Erythroblast (primary cell): ENCODE data around the gene CTNNA3.
A peak's percentile ranks its signal among the peaks of the same experiment; 100 is the strongest.

Source experiments
- DNase-seq, 2 experiments: peaks; one replicate each; lab custom pipeline; 2025; lab: John Stamatoyannopoulos, UW
- GATA1 ChIP-seq: IDR thresholded peaks from 2 replicates; pipeline ENCODE4 v1.6.1; 2011; ENCODE audit warnings: low read depth, mild to moderate bottlenecking, control low read depth, low read length, moderate library complexity
- POLR2A ChIP-seq: IDR thresholded peaks from 2 replicates; pipeline ENCODE4 v1.6.1; 2011; ENCODE audit warnings: mild to moderate bottlenecking, low read length

Gene CTNNA3

GRCh38 chr10:67327626-67328535, 368.1 kb downstream of the CTNNA3 start:
- no peak for DNase-seq

DNA sequence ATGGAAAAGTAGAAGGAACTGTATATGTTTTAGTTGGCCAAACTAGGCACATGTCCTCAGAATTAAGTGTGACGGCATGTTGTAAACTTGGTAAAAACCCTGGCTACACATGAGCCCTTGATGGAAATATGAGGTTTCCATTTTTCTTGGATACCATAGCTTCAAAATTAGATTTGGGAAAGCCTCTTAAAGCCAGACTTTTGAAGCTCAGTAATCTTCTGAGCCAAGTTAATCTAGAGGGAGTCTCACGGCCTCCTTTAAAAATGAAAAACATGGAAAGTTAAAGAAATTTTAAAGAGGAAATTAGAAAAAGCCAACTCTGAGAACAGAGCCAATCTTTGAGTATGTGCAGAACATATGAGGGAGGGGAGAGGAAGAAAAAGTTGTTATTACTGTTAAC, 376.0 kb downstream of the CTNNA3 start:
- no peak for TF ChIP-seq GATA1
- no peak for TF ChIP-seq POLR2A
- DNase-seq: no peak

More at GRCh38 chr10:67327626-67328535, 368.1 kb downstream of the CTNNA3 start:
- TF ChIP-seq GATA1 (no peak), POLR2A (no peak)

- DNase-seq: no peak
- TF ChIP-seq POLR2A (no peak), GATA1 (no peak)
These were observed 387.1 kb downstream of the CTNNA3 start for GRCh38 chr10:67308912-67309311.

DNA sequence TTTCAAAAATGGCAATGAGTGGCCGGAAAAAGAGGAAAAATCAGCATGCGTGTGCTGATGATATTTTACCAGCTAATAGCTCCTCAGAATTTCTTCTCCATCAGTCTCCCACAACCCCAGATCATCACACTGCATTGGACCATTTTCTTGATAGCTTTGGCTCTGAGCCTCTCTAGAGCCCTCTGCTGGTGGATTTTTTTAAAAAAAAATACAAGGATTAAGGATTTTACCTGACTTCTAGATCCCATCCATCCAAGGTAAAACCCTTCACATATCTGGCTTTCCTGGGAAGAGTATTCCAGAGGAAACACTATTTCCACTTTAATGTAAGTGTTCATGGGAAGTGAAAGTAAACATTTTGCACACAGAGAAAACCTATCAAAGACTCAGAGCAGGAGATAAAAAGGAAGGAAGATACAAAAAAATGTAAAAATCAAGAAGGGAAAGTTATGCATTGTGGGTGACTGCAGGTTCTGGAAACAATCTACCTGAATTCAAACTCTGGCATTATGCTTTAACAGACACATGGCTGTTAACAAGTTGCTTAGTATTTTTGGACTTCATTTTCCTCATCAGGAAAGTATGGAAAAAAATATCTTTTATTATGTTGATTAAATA, 389.3 kb downstream of the CTNNA3 start:
- TF ChIP-seq GATA1 (no peak), POLR2A (no peak)

GRCh38 chr10:67302701-67303100, 393.3 kb downstream of the CTNNA3 start:
- TF ChIP-seq GATA1: no peak
- no peak for TF ChIP-seq POLR2A
- no peak for DNase-seq

More for the DNA sequence above, 389.3 kb downstream of the CTNNA3 start:
- peak in 1 of 2 experiments; percentile 15 for DNase-seq

DNA sequence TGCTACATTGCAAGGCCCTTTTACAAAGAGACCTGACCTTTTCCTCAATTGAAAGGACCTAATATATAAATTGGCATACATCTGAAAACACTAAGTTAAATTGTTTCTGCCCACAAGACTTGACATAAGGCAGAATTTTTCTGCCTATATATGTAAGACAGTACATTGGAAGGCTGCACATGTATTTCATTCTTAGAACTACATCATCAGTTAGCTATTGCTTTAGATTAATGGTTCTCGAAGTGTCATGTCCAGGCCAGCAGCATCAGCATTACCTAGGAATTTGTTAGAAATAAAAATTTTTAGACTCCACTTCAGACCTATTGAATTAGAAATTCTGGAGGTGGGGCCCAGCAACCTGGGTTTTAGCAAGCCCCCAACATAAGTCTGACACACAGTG, 396.2 kb downstream of the CTNNA3 start:
- no peak for DNase-seq
- no peak for TF ChIP-seq GATA1
- no peak for TF ChIP-seq POLR2A

DNA sequence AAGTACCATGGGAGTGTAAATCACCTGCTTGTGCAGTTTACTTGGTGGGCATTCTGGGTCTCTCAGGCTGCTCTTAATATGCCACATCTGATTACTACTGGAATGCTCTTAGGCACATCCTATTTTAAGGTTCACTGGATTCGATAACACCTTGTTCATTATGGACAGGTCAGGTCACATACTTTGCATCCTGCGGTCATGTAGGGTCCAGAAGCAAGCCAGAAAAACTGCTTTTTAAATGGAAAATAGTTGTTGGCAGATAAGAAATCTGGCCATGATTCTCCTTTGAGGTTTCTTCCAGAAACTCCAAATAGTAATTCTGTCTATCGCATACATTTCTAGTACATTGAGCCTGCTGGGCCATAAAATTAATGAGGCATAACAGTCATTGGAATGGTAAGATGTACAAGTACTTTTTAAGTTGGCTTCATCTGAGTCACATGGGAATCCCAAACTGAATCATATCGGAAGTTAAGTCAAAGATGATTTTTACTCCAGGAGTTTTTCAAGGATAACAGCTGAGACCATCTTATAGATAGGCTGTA, 398.3 kb downstream of the CTNNA3 start:
- TF ChIP-seq POLR2A: no peak
- no peak for TF ChIP-seq GATA1
- DNase-seq: no peak

DNA sequence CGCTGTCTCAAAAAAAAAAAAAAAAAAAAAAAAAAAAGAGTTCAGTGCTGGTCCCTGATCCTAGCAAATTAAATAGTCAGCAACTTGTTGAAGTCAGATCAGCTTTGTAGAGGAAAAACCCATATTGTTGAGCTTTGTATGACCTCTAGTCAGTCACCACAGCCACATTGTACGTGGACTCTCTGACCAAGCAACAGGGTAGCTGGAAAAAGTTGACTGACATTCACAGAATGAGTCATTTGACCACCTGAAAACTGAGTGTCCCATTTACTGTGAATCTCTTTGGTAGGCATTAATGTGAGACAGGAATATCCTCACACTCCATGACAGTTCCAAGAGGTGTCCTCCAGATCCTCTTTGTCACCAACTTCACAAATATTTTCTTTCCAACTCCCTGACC, 399.1 kb downstream of the CTNNA3 start:
- TF ChIP-seq GATA1 (no peak), POLR2A (no peak)
- no peak for DNase-seq

GRCh38 chr10:67288688-67289410, 407.1 kb downstream of the CTNNA3 start:
- no peak for DNase-seq
- no peak for TF ChIP-seq POLR2A
- TF ChIP-seq GATA1: no peak

GRCh38 chr10:67284589-67284988, 411.4 kb downstream of the CTNNA3 start:
- TF ChIP-seq POLR2A: no peak
- no peak for TF ChIP-seq GATA1
- no peak for DNase-seq

DNA sequence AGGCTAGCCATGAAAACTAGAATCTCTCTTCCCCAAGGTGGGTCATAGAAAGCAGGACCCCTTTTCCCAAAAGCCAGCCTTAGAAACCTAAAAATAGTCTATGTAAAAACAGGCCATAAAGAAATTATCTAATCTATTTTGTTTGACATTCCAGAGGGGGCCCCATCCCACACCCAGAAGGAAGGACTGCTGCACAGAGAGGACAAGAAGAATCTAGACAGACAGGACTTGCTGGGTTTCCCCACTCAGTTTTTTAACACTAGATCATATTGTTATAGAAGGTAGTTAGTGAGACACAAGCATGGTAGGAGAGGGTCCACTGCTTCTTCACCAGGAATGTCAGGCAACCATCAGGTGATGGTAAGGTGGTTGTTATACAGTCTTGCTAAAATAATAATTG, 413.1 kb downstream of the CTNNA3 start:
- no peak for DNase-seq
- TF ChIP-seq GATA1 (no peak), POLR2A (no peak)

GRCh38 chr10:67280405-67280804, 415.6 kb downstream of the CTNNA3 start:
- DNase-seq: no peak
- TF ChIP-seq POLR2A (no peak), GATA1 (no peak)

- TF ChIP-seq GATA1 (no peak), POLR2A (no peak)
- DNase-seq: no peak
These were observed 418.6 kb downstream of the CTNNA3 start for GRCh38 chr10:67277402-67277801.

DNA sequence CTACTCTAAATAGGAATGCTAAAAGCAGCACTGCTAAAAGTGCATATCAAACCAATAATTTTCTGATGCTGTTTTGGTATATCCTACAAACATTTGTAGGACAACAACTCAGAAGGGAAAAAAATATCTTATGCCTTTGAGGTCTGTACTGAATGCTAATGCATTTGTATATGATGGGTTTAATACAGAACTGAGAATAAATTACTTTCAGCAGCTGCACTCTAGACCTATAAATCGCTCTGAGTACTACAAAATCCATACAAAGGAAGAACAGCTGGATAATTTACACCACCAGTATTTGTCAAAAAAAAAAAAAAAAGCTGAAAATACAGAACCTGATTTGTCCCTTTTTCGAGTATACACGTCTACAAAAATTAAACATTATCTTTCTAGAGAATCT, 426.2 kb downstream of the CTNNA3 start:
- DNase-seq: no peak

More for the DNA sequence above, 426.2 kb downstream of the CTNNA3 start:
- TF ChIP-seq GATA1 (no peak), POLR2A (no peak)
